Breast epithelium (tissue), 3 donors: Measurements from ENCODE around the gene RFX3.

Source experiments
- POLR2A ChIP-seq: fragments of 450-650 bp; IDR thresholded peaks from one replicate; pipeline ENCODE4 v1.6.1; 2016; ENCODE audit warnings: antibody characterized with exemption, mild to moderate bottlenecking, moderate library complexity
- POLR2AphosphoS5 ChIP-seq, 3 donors: sonication (generic); formaldehyde crosslinking; IDR thresholded peaks; one replicate each; pipeline ENCODE4 v1.6.1; 2017; ENCODE audit warnings: antibody characterized with exemption in 3 of 3
- TF ChIP-seq, protein P1 (sequence below), 3 donors: fragments of 450-650 bp; IDR thresholded peaks; one replicate each; pipeline ENCODE4 v1.5.1; 2016 to 2017; ENCODE audit warnings: antibody characterized with exemption in 3 of 3, mild to moderate bottlenecking in 3 of 3, moderate library complexity in 3 of 3

DNA sequence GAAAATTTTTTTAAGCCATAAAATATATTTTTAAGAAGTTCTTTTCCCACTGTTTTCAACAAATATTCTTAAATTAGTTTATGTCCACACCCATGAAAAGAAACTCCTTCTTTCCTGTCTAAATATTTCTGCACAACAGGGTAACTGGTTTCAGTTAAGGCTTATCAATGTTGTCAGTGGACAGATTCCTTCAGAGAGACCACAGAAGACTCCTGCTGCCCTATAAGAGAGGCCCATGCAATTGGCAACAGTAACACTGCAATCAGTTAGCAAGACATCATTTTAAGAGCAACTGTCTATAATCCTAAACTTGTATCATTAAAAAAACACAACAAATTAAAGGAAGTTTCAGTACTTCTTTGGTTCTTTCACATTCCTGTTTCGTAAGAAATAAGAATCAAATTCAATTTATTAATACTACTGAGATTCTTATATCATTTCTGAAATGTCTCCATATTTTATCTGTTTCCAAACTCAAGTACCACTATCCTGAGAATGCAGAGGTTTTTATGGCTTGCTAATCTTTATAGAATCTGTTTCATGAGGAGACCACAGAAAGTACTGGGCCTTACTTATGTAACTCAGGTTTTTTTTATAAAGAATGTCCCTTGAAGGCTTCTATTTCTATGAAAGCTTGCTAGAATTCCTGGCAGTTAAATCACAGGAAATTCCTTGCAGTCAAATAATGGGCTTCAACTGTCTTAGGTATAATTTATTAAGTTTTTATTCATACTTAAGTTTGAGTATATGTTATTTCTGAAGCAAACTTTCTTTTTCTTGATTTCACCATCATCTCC is 240.2 kb downstream of the RFX3 start:
- TF ChIP-seq POLR2A (no peak), POLR2AphosphoS5 (IDR thresholded peaks at IDR 0.05) (no peak)
- TF ChIP-seq, protein P1, sequence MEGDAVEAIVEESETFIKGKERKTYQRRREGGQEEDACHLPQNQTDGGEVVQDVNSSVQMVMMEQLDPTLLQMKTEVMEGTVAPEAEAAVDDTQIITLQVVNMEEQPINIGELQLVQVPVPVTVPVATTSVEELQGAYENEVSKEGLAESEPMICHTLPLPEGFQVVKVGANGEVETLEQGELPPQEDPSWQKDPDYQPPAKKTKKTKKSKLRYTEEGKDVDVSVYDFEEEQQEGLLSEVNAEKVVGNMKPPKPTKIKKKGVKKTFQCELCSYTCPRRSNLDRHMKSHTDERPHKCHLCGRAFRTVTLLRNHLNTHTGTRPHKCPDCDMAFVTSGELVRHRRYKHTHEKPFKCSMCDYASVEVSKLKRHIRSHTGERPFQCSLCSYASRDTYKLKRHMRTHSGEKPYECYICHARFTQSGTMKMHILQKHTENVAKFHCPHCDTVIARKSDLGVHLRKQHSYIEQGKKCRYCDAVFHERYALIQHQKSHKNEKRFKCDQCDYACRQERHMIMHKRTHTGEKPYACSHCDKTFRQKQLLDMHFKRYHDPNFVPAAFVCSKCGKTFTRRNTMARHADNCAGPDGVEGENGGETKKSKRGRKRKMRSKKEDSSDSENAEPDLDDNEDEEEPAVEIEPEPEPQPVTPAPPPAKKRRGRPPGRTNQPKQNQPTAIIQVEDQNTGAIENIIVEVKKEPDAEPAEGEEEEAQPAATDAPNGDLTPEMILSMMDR (IDR thresholded peaks at IDR 0.05): no peak
